Uterine smooth muscle cell (primary cell): ENCODE measurements around the gene CA11. TPM values are rescaled to one million over a fixed set of nuclear protein-coding genes. Genes with fewer than 3 reads are reported as not detected.

Experiments
- total RNA-seq: library from RNA; depleted of rRNA; stranded (reverse); fragments of >200 nt; gene quantifications from 2 replicates; pipeline ENCODE4 v1.2.3, GENCODE V29; 2014

CA11 gene
- 0.77 and 2.1 TPM in 2 replicates for total RNA-seq

GRCh38 chr19:48646001-48646721 lies at the start of gene CA11:
CA11 (minus strand) TSS chr19:48646187; CDS start chr19:48645632, 555 bp downstream.

GRCh38 chr19:48672994-48673393 lies 27.0 kb upstream of the CA11 start, which contains the start of gene NTN5:
NTN5 (minus strand) TSS chr19:48673017; CDS start chr19:48670986, 2,031 bp downstream.

GRCh38 chr19:48636859-48637448 lies 9.0 kb downstream of the CA11 start, which contains the start of gene DBP:
DBP (minus strand) TSS chr19:48637379; CDS start chr19:48636994, 385 bp downstream.

GRCh38 chr19:48618916-48619691 lies 26.9 kb downstream of the CA11 start, which contains the start of the genes RPL18 and SPHK2:
RPL18 (minus strand) TSS chr19:48619178; CDS start chr19:48619143, 35 bp downstream.
SPHK2 (plus strand) TSS chr19:48619506; CDS start chr19:48620515, 1,009 bp downstream.

GRCh38 chr19:48614436-48615230 lies 31.4 kb downstream of the CA11 start, which contains the start of gene FAM83E:
FAM83E (minus strand) TSS chr19:48615076; CDS start chr19:48613372, 1,704 bp downstream.

GRCh38 chr19:48606463-48607358 lies 39.3 kb downstream of the CA11 start, which contains the start of gene SPACA4:
SPACA4 (plus strand) TSS chr19:48606742; CDS start chr19:48606979, 237 bp downstream.

Other genes with a start within 250 kb of the CA11 start
- gene GRWD1, start 200.2 kb downstream of the CA11 start, total RNA-seq = 28.5 and 40.9 TPM in 2 replicates
- 0.33 and 0.37 TPM in 2 replicates for gene KCNJ14, start 190.6 kb downstream of the CA11 start, total RNA-seq
- 49.9 and 52.8 TPM in 2 replicates for gene CYTH2, start 176.8 kb downstream of the CA11 start, total RNA-seq
- gene LMTK3, start 134.4 kb downstream of the CA11 start, total RNA-seq = under 0.01 and 0.37 TPM in 2 replicates
- not detected in 2 replicates for gene SULT2B1, start 94.0 kb downstream of the CA11 start, total RNA-seq
- gene SPACA4, start 39.4 kb downstream of the CA11 start, total RNA-seq = not detected in 2 replicates
- gene FAM83E, start 31.1 kb downstream of the CA11 start, total RNA-seq = 0.25 and 0.77 TPM in 2 replicates
- gene RPL18, start 27.0 kb downstream of the CA11 start, total RNA-seq = 1,690 and 1,891 TPM in 2 replicates
- 7.4 and 8.4 TPM in 2 replicates for gene SPHK2, start 26.7 kb downstream of the CA11 start, total RNA-seq
- 3.9 and 7.6 TPM in 2 replicates for gene DBP, start 8.8 kb downstream of the CA11 start, total RNA-seq
- not detected in 2 replicates for gene NTN5, start 26.8 kb upstream of the CA11 start, total RNA-seq
- 0.11 TPM in 1 of 2 replicates, not detected in the other for gene FUT2, start 49.8 kb upstream of the CA11 start, total RNA-seq
- 1.1 and 1.2 TPM in 2 replicates for gene MAMSTR, start 73.5 kb upstream of the CA11 start, total RNA-seq
- gene RASIP1, start 94.4 kb upstream of the CA11 start, total RNA-seq = 0.44 and 0.87 TPM in 2 replicates
- not detected in 2 replicates for gene IZUMO1, start 100.7 kb upstream of the CA11 start, total RNA-seq
- gene FUT1, start 106.5 kb upstream of the CA11 start, total RNA-seq = 0.33 and 1.1 TPM in 2 replicates
- not detected in 2 replicates for gene FGF21, start 109.3 kb upstream of the CA11 start, total RNA-seq
- gene BCAT2, start 164.8 kb upstream of the CA11 start, total RNA-seq = 27.8 and 36.2 TPM in 2 replicates
- 6.0 and 16.1 TPM in 2 replicates for gene HSD17B14, start 190.3 kb upstream of the CA11 start, total RNA-seq
- 12.0 and 15.5 TPM in 2 replicates for gene PLEKHA4, start 222.4 kb upstream of the CA11 start, total RNA-seq
- gene PPP1R15A, start 226.2 kb upstream of the CA11 start, total RNA-seq = 124 and 144 TPM in 2 replicates